Measurements from ENCODE around the gene ITGA1.

Gene ITGA1

DNA sequence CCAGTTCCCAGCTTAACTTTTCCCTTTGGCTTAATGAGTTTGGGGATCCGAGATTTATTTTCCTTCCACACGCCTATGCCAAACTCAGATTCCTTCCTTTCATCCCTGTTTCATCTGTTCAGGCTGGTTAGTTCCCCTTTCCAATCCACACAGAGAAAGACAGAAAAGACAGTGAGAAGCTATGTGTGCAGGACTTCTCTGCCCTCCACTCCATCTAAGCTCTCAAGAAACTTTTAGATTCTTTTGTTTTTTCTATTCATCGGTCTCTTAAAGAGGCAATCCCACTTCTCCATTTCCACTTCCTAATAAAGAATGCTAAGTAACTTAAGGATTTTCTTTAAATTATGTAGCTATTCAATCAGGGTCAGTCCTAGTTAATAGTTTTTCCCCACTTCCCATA lies 11.2 kb downstream of the ITGA1 start:
- H3K4me3 ChIP-seq (ENCODE audit: control insufficient read depth, low read depth, low read length), result peak overlapping the region; percentile 69
- TF ChIP-seq, protein P1, sequence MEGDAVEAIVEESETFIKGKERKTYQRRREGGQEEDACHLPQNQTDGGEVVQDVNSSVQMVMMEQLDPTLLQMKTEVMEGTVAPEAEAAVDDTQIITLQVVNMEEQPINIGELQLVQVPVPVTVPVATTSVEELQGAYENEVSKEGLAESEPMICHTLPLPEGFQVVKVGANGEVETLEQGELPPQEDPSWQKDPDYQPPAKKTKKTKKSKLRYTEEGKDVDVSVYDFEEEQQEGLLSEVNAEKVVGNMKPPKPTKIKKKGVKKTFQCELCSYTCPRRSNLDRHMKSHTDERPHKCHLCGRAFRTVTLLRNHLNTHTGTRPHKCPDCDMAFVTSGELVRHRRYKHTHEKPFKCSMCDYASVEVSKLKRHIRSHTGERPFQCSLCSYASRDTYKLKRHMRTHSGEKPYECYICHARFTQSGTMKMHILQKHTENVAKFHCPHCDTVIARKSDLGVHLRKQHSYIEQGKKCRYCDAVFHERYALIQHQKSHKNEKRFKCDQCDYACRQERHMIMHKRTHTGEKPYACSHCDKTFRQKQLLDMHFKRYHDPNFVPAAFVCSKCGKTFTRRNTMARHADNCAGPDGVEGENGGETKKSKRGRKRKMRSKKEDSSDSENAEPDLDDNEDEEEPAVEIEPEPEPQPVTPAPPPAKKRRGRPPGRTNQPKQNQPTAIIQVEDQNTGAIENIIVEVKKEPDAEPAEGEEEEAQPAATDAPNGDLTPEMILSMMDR (IDR thresholded peaks at IDR 0.05; ENCODE audit: control insufficient read depth, insufficient read depth, low read depth, low read length, missing control alignments), result no peak
- no peak for DNase-seq (ENCODE audit: low read depth)

DNA sequence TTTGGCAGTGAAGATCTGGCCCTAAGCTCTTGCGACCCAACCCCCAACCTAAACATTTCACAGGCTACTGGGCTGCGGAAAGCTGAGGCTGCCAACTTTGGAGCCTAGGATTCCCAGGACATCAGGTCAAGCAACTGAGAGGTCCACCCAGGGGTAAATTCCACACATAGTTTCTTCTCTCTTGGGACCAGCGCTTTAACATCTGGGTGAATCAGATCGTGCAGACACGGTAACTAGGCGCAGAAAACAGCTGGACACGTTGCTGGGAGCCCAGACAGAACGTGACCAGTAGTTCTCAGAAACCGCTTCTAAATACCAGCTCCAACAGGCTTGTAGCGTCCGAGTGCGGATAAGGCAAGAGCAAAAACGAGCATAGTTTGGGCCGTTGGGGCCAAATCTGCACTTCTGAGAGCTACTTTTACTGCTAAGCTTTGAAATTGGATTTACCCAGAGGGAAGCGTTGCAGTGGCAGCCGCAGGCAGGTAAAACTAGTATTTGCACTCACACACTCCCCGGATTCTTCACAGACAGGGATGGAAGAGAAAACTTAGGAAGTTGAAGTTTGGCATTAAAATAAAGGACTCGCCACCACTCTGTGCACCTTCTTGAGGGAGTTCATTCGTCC lies 11.8 kb downstream of the ITGA1 start:
- peak; percentile 52 for DNase-seq (ENCODE audit: low read depth)
- peak overlapping the region; percentile 69 for H3K4me3 ChIP-seq (ENCODE audit: control insufficient read depth, low read depth, low read length)
- TF ChIP-seq, protein P1 (IDR thresholded peaks at IDR 0.05; ENCODE audit: control insufficient read depth, insufficient read depth, low read depth, low read length, missing control alignments), result no peak

DNA sequence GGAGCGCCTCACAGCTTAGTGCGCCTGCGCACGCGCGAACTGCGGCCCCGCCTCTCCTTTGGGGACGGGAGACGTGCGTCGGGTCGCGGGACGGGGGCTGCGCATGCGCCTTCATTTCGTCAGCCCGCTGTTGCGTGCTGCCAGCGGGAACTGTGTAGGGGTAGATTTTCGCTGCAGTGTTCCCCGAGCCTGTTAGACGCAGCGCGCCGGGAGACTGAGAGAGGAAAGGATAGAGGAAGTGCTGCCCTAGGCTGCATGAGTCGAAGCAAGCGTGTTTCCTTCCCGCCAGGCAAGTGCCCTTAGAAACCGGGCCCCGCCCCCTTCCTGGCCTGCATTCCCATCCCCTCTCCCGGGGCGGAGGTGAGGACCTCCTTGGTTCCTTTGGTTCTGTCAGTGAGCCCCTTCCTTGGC lies 12.3 kb downstream of the ITGA1 start:
- TF ChIP-seq, protein P1 (IDR thresholded peaks at IDR 0.05; ENCODE audit: control insufficient read depth, insufficient read depth, low read depth, low read length, missing control alignments), result no peak
- peak; percentile 73 for DNase-seq (ENCODE audit: low read depth)
- H3K4me3 ChIP-seq (ENCODE audit: control insufficient read depth, low read depth, low read length), result peak overlapping the region; percentile 69

DNA sequence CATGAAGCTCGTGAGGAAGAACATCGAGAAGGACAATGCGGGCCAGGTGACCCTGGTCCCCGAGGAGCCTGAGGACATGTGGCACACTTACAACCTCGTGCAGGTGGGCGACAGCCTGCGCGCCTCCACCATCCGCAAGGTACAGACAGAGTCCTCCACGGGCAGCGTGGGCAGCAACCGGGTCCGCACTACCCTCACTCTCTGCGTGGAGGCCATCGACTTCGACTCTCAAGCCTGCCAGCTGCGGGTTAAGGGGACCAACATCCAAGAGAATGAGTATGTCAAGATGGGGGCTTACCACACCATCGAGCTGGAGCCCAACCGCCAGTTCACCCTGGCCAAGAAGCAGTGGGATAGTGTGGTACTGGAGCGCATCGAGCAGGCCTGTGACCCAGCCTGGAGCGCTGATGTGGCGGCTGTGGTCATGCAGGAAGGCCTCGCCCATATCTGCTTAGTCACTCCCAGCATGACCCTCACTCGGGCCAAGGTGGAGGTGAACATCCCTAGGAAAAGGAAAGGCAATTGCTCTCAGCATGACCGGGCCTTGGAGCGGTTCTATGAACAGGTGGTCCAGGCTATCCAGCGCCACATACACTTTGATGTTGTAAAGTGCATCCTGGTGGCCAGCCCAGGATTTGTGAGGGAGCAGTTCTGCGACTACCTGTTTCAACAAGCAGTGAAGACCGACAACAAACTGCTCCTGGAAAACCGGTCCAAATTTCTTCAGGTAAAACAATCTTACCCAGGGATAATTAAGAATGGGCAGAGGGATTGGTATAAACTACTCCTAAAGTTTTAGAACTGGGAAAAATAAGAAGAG lies 12.9 kb downstream of the ITGA1 start:
- TF ChIP-seq, protein P1 (IDR thresholded peaks at IDR 0.05; ENCODE audit: control insufficient read depth, insufficient read depth, low read depth, low read length, missing control alignments), result no peak
- no peak for DNase-seq (ENCODE audit: low read depth)
- H3K4me3 ChIP-seq (ENCODE audit: control insufficient read depth, low read depth, low read length), result peak overlapping the region; percentile 69

DNA sequence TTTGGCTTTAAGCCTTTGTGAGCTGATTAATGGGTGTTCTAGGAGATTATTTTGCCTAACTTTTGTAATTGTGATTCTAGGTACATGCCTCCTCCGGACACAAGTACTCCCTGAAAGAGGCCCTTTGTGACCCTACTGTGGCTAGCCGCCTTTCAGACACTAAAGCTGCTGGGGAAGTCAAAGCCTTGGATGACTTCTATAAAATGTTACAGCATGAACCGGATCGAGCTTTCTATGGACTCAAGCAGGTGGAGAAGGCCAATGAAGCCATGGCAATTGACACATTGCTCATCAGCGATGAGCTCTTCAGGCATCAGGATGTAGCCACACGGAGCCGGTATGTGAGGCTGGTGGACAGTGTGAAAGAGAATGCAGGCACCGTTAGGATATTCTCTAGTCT lies 13.6 kb downstream of the ITGA1 start:
- DNase-seq (ENCODE audit: low read depth), result no peak
- TF ChIP-seq, protein P1 (IDR thresholded peaks at IDR 0.05; ENCODE audit: control insufficient read depth, insufficient read depth, low read depth, low read length, missing control alignments), result no peak
- peak overlapping the region; percentile 69 for H3K4me3 ChIP-seq (ENCODE audit: control insufficient read depth, low read depth, low read length)

DNA sequence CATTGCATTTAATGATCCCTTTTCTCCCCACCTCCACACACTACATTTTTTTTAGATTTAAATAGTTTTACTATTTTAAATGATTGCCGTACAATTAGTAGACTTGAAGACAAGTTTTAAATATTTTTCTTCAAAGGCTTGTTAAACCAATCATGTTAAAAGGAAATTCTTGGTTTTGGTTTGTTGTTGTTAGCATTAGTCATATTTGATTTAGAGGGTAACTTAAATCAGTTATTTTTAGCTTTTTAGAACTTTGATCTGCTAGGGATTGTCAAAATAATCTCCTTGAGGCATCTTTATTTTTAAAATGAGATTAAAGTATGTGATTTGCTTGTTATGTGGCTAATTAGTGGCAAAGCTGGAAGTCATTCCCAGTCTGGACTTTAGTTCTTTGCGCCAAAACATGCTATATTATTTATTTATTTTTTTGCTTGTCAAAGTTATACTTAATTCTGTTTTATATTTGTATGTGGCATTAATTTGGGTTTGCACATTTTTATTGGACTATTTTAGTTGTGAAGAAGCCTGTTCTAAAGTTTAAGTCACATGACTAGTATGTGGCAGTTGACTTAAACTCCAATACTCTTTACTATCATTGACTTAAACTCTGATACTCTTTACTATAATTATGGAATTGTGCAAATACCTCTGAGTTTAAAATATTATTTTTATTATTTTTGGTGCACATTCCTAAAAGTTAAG lies 14.7 kb downstream of the ITGA1 start:
- DNase-seq (ENCODE audit: low read depth), result no peak
- peak overlapping the region; percentile 69 for H3K4me3 ChIP-seq (ENCODE audit: control insufficient read depth, low read depth, low read length)
- TF ChIP-seq, protein P1 (IDR thresholded peaks at IDR 0.05; ENCODE audit: control insufficient read depth, insufficient read depth, low read depth, low read length, missing control alignments), result no peak

Data from AG09309 (cell line).